CD14-positive monocyte (primary cell): ENCODE measurements around the gene ATP6AP2. TPM values are rescaled to one million over a fixed set of nuclear protein-coding genes. Genes with fewer than 3 reads are reported as not detected.

Source experiments
- DNase-seq, 3 donors: peaks; one replicate each; pipeline ENCODE4 v3.0.0-alpha.2; 2011 to 2022
- H2AFZ ChIP-seq: 2 replicates; pipeline ENCODE4 v1.6.0; 2012; ENCODE audit warnings: mild to moderate bottlenecking, low read depth, low read length, inconsistent platforms; ENCODE audit not compliant: insufficient read depth, poor library complexity, severe bottlenecking
- H3K27ac ChIP-seq, 2 donors: 1 replicate in 1 of 2; 2 replicates in 1 of 2; pipeline ENCODE4 v1.5.1; 2012 to 2013; ENCODE audit warnings: low read length in 2 of 2, control low read depth in 1 of 2, inconsistent platforms in 1 of 2, low read depth in 1 of 2, mild to moderate bottlenecking in 1 of 2
- H3K27me3 ChIP-seq, 2 donors: one replicate each; pipeline versions ENCODE4 v1.6.0 to v1.6.1; 2011 to 2013; ENCODE audit warnings: low read length in 2 of 2; ENCODE audit not compliant: control insufficient read depth in 2 of 2, insufficient read depth in 2 of 2
- H3K36me3 ChIP-seq, 2 donors: replicated peaks in 1 of 2; 1 replicate in 1 of 2; 2 replicates in 1 of 2; pipeline versions ENCODE4 v1.5.1 to v1.6.1; 2012 to 2013; ENCODE audit warnings: low read length in 2 of 2, control low read depth in 1 of 2, inconsistent platforms in 1 of 2, mild to moderate bottlenecking in 1 of 2; ENCODE audit not compliant: insufficient read depth in 2 of 2, control insufficient read depth in 1 of 2
- H3K4me1 ChIP-seq, 2 donors: 1 replicate in 1 of 2; 2 replicates in 1 of 2; pipeline versions ENCODE4 v1.5.1 to v1.6.1; 2012 to 2013; ENCODE audit warnings: low read length in 2 of 2, control low read depth in 1 of 2, inconsistent platforms in 1 of 2, mild to moderate bottlenecking in 1 of 2, moderate library complexity in 1 of 2; ENCODE audit not compliant: insufficient read depth in 2 of 2, control insufficient read depth in 1 of 2
- H3K4me2 ChIP-seq: replicated peaks from 2 replicates; pipeline ENCODE3; 2012; ENCODE audit warnings: low read length, moderate library complexity, mild to moderate bottlenecking; ENCODE audit not compliant: poor library complexity, severe bottlenecking; ENCODE audit errors: extremely low read depth
- H3K4me3 ChIP-seq, 3 experiments: fragments of 200-600 bp in 1 of 3; sonication (generic) in 1 of 3; replicated peaks in 1 of 3; 1 replicate in 2 of 3; 2 replicates in 1 of 3; pipeline ENCODE4 v1.5.1; 2011 to 2013; ENCODE audit warnings: low read length in 3 of 3, mild to moderate bottlenecking in 3 of 3, control low read depth in 2 of 3, low read depth in 2 of 3, inconsistent platforms in 1 of 3, moderate library complexity in 1 of 3
- H3K79me2 ChIP-seq: 2 replicates; pipeline ENCODE4 v1.6.0; 2012; ENCODE audit warnings: mild to moderate bottlenecking, control low read depth, inconsistent platforms, low read length, moderate library complexity; ENCODE audit not compliant: insufficient read depth
- H3K9ac ChIP-seq: 2 replicates; pipeline ENCODE4 v1.6.0; 2017; ENCODE audit warnings: low read length, mild to moderate bottlenecking; ENCODE audit not compliant: insufficient read depth, poor library complexity, severe bottlenecking
- H3K9me3 ChIP-seq, 2 donors: replicated peaks in 1 of 2; 1 replicate in 1 of 2; 2 replicates in 1 of 2; pipeline versions ENCODE4 v1.5.1 to v1.6.1; 2012 to 2013; ENCODE audit warnings: low read length in 2 of 2, control low read depth in 1 of 2; ENCODE audit not compliant: control insufficient read depth in 1 of 2, insufficient read depth in 1 of 2
- H4K20me1 ChIP-seq: 2 replicates; pipeline ENCODE4 v1.6.0; 2012; ENCODE audit warnings: mild to moderate bottlenecking, low read length, control low read depth, moderate library complexity; ENCODE audit not compliant: insufficient read depth
- H3K27ac Mint-ChIP-seq, 7 donors: one replicate each; pipeline ENCODE4 v1.8.0; 2020; ENCODE audit warnings: mild to moderate bottlenecking in 7 of 7, mixed read lengths in 7 of 7, moderate library complexity in 6 of 7, inconsistent platforms in 2 of 7
- H3K27me3 Mint-ChIP-seq, 3 donors: one replicate each; pipeline ENCODE4 v1.8.0; 2021 to 2022; ENCODE audit warnings: low read depth in 3 of 3, mild to moderate bottlenecking in 3 of 3, mixed read lengths in 3 of 3, moderate library complexity in 3 of 3, inconsistent platforms in 1 of 3
- H3K36me3 Mint-ChIP-seq, 2 donors: one replicate each; pipeline ENCODE4 v1.8.0; 2020; ENCODE audit warnings: mixed read lengths in 2 of 2, inconsistent platforms in 1 of 2, mild to moderate bottlenecking in 1 of 2
- H3K4me1 Mint-ChIP-seq: one replicate; pipeline ENCODE4 v1.8.0; 2020; ENCODE audit warnings: mild to moderate bottlenecking, mixed read lengths
- H3K4me3 Mint-ChIP-seq, 2 donors: one replicate each; pipeline ENCODE4 v1.8.0; 2020; ENCODE audit warnings: mild to moderate bottlenecking in 2 of 2, mixed read lengths in 2 of 2, moderate library complexity in 1 of 2
- H3K9me3 Mint-ChIP-seq, 7 donors: one replicate each; pipeline ENCODE4 v1.8.0; 2020 to 2022; ENCODE audit warnings: mixed read lengths in 7 of 7, mild to moderate bottlenecking in 6 of 7, moderate library complexity in 6 of 7, inconsistent platforms in 2 of 7
- CTCF ChIP-seq: fragments of 200-600 bp; IDR thresholded peaks from one replicate; pipeline ENCODE4 v1.8.0; 2022; ENCODE audit warnings: antibody characterized with exemption, mild to moderate bottlenecking
- WGBS: methylation state at CpG from one replicate; pipeline ENCODE4 v1.1.5; 2013; ENCODE audit warnings: missing lambda C conversion rate; ENCODE audit not compliant: insufficient coverage; 5-methylcytosine and 5-hydroxymethylcytosine counted together
- intact Hi-C, 2 donors: fragments of 100-400 bp; cut with micrococcal nuclease; formaldehyde crosslinking; loops; one replicate each; pipeline versions ENCODE4 v1.15.0 to v1.15.1; 2023
- polyA plus RNA-seq, 3 donors: library from polyadenylated mRNA; depleted of rRNA in 1 of 3; unstranded in 2 of 3; stranded (reverse) in 1 of 3; fragments of 300-500 nt in 2 of 3; fragments of >200 nt in 1 of 3; fragmentation: Illumina TruSeq in 2 of 3; gene quantifications; 1 replicate in 2 of 3; 2 replicates in 1 of 3; pipeline ENCODE4 v1.2.3, GENCODE V29; 2012 to 2021

Gene ATP6AP2
- polyA plus RNA-seq, 3 donors: 332 to 497 (median 430) TPM

DNA sequence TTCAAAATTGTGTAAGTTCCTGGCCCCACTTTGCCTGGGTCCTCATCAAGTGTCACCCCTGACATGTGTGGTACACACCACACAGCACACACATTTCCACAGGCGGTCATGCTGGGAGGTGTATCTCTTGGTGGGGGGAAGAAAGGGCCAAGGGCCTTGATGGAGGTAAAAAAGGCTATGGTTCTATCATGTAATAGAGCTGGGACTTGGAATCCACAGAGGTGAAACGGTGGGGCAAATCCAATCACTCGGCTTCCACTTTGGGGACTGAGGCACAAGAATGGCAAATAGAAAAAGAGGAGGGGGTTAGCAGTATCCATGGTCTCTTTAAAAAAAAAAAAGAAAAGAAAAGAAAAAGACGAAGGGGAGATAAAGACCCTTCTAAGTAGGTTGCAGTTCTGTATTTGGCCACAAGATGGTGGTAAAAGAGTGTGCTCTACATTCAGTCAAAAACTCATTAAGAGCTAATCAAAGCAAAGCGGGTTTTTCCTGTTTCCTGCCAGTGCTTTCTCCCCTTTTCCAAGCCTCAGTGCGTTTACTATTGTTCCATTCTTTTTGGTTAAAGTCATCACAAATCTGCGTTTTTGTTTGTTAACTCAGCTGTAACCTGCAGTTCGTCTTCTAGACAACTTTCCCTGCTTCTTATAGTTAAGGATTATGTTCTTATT lies 37.0 kb upstream of the ATP6AP2 start:
- Histone ChIP-seq H3K9ac (no peak overlapping the region), H3K4me1 (peaks cover 21 to 22% of the 10 kb centered on the region in 2 donors), H3K27ac (no peak overlapping the region), H3K9me3 (no peaks in the 10 kb centered on the region), H3K27me3 (peaks cover 0 to 28% of the 10 kb centered on the region in 2 donors), H3K79me2 (no peaks in the 10 kb centered on the region), H4K20me1 (no peaks in the 10 kb centered on the region), H3K4me3 (no peak overlapping the region), H3K4me2 (peak overlapping the region; percentile 19), H3K36me3 (no peaks in the 10 kb centered on the region), H2AFZ (peak overlapping the region; percentile 47)
- Mint-ChIP-seq H3K9me3 (peaks cover 0 to 6% (median 0%) of the 10 kb centered on the region in 7 donors), H3K4me1 (peaks cover 25% of the 10 kb centered on the region), H3K27ac (peak overlapping the region in 3 of 7 donors; percentile 48 to 74 (median 67)), H3K4me3 (peak overlapping the region in 1 of 2 donors; percentile 77), H3K36me3 (no peaks in the 10 kb centered on the region), H3K27me3 (peaks cover 0 to 51% (median 1%) of the 10 kb centered on the region in 3 donors)
- WGBS: no CpG with 5 or more reads among the region's 8 CpGs
- intact Hi-C loops: loop anchor here in 1 of 2 donors (5.0 to 10.0 kb wide), 3 partner anchors 44 to 251 kb away; partner anchors contain the start of gene CXorf38
- TF ChIP-seq CTCF: peak; percentile 82
- peak; percentile 10 to 60 (median 34) for DNase-seq

DNA sequence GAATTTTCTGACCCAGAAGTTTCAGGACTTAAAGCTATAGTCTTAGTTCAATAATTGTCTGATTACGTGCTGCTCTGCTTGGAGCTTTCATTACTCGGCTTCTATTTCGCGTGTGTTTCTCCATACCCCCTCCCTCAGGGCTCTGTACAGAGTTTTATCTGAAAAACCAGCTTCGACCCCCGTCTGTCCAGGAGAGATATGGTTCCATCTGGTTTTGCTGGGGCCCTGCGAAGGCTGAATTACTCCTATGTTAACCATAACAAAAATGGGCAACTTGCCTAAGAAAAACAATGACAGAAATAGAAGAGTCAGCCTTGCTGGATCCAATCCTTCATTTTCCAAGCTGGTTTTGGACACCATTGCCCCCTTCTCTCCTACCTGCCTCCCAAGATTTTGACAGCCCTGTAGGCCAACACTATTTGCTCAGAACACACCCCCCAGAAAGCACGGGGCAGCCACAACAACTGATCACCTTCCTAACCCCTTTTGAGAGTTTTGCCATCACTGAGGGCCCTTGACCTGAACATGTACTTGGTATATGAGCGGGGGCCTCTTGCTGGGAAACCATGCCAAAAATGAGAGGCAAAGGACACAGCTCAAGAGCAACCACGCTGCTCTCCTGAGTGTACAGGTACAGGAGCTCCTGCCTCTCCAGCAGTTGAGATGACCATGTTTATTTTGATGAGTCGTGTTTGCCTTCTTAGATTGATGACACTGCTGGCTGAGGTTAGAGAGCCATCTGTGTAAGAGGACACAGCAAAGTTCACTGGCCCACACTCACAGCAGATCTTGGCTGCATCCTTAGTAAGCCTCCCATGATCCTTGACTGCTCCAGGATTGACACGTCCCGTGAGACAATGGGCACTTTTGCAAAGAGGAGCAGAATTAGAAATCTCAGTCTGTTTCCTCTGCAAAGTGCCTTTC lies 36.2 kb upstream of the ATP6AP2 start:
- Histone ChIP-seq H3K27ac (no peak overlapping the region), H3K9me3 (no peaks in the 10 kb centered on the region), H3K4me2 (no peak overlapping the region), H4K20me1 (no peaks in the 10 kb centered on the region), H3K79me2 (no peaks in the 10 kb centered on the region), H3K36me3 (no peaks in the 10 kb centered on the region), H2AFZ (peak overlapping the region; percentile 47), H3K27me3 (peaks cover 0 to 28% of the 10 kb centered on the region in 2 donors), H3K9ac (no peak overlapping the region), H3K4me3 (no peak overlapping the region), H3K4me1 (peaks cover 13 to 14% of the 10 kb centered on the region in 2 donors)
- intact Hi-C loops: loop anchor here in 1 of 2 donors (5.0 to 10.0 kb wide), 3 partner anchors 43 to 250 kb away; partner anchors contain the start of gene CXorf38
- Mint-ChIP-seq H3K9me3 (peaks cover 0 to 6% (median 0%) of the 10 kb centered on the region in 7 donors), H3K4me3 (no peak overlapping the region), H3K27ac (peak overlapping the region in 1 of 7 donors; percentile 13), H3K4me1 (peaks cover 16% of the 10 kb centered on the region), H3K36me3 (no peaks in the 10 kb centered on the region), H3K27me3 (peaks cover 0 to 49% (median 1%) of the 10 kb centered on the region in 3 donors)
- no peak for TF ChIP-seq CTCF
- 53% methylated on average over 3 of the region's 13 CpGs for WGBS
- DNase-seq: no peak
